Kidney epithelial cell (primary cell): ENCODE measurements around the gene SYTL2. TPM values are rescaled to one million over a fixed set of nuclear protein-coding genes. Genes with fewer than 3 reads are reported as not detected.
A peak's percentile ranks its signal among the peaks of the same experiment; 100 is the strongest.

ENCODE experiments used
- DNase-seq: peaks from one replicate; pipeline ENCODE4 v3.0.0-alpha.2; 2010; ENCODE audit warnings: low read depth
- H3K27me3 ChIP-seq: 2 replicates; pipeline ENCODE4 v1.6.0; 2011; ENCODE audit warnings: low read length; ENCODE audit not compliant: control insufficient read depth, insufficient read depth
- H3K36me3 ChIP-seq: 2 replicates; pipeline ENCODE4 v1.5.1; 2011; ENCODE audit warnings: low read length; ENCODE audit not compliant: control insufficient read depth, insufficient read depth
- H3K4me3 ChIP-seq: 2 replicates; pipeline ENCODE4 v1.5.1; 2011; ENCODE audit warnings: low read depth, mild to moderate bottlenecking, control low read depth, low read length
- total RNA-seq: library from RNA; depleted of rRNA; stranded (reverse); fragments of >200 nt; gene quantifications from 2 replicates; pipeline ENCODE4 v1.2.3, GENCODE V29; 2015
- TF ChIP-seq, protein P1 (sequence below): IDR thresholded peaks from 2 replicates; pipeline ENCODE4 v1.5.1; 2011; ENCODE audit warnings: mild to moderate bottlenecking, moderate library complexity, low read length, control low read depth, inconsistent platforms; ENCODE audit not compliant: insufficient read depth, poor library complexity, severe bottlenecking

The SYTL2 gene
- total RNA-seq, 1 donor from 2014 or later: 7.5 TPM

DNA sequence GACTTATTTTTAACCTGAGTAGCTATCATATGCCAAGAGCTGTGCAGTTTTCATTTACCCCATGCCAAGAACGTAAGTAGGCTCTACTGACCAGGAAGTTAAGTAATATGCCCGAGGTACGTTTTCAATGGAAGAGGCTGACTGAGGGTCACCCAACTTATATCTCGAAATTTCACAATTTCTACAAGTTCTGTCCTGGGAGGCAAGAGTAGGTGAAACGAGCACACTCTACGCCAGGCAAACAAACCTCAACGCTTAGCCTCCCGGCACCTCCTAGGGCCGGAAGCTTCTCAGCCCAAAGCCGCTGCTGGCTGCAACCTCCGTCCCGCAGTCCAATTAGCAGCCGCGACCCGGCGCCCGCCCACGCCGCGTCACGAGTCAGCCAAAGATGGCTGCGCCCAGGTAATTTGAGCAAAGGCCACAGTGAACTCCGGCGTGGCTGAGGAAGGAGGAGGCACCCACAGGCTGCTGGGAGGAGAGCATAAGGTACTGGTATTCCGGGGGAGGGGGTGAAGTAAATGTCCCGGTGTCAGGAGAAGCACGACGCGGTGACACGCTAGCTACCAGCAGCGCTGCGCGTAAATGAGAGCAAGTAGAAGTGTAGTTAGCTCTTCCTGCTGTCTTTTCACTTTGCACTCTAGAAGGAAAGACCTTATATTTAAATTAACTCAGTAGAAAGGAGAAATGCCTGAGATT is 163.2 kb downstream of the SYTL2 start, which contains the start of gene TMEM126A:
Gene TMEM126A (plus strand): TSS at position 364 of the 696 bp plus-strand sequence. CDS start 2,289 bp downstream, outside the sequence.
- no peaks in the 10 kb centered on the region for H3K36me3 ChIP-seq
- DNase-seq: no peak
- H3K4me3 ChIP-seq: peak within 1 kb of the TSS; percentile 77
- H3K27me3 ChIP-seq: no peaks in the 10 kb centered on the region
- TF ChIP-seq, protein P1, sequence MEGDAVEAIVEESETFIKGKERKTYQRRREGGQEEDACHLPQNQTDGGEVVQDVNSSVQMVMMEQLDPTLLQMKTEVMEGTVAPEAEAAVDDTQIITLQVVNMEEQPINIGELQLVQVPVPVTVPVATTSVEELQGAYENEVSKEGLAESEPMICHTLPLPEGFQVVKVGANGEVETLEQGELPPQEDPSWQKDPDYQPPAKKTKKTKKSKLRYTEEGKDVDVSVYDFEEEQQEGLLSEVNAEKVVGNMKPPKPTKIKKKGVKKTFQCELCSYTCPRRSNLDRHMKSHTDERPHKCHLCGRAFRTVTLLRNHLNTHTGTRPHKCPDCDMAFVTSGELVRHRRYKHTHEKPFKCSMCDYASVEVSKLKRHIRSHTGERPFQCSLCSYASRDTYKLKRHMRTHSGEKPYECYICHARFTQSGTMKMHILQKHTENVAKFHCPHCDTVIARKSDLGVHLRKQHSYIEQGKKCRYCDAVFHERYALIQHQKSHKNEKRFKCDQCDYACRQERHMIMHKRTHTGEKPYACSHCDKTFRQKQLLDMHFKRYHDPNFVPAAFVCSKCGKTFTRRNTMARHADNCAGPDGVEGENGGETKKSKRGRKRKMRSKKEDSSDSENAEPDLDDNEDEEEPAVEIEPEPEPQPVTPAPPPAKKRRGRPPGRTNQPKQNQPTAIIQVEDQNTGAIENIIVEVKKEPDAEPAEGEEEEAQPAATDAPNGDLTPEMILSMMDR: no peak

DNA sequence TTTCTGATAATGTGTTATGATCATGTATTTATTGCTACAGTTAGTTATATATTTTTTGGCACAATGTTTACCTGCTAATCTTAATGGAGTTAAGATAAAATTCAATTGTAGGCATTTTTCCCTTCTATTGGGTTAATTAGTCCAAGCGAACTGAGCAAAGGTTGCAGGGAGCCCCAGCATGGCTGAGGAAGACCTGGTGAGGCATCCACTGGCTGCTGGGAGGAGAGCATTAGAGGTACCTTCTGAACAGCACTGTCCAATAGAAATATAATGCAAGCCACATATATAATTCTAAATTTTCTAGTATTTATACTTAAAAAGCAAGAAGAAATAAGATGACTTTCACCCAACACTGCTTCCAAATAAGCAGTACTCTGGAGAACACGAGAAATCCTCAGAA is 163.9 kb downstream of the SYTL2 start:
- no peak for DNase-seq
- no peaks in the 10 kb centered on the region for H3K27me3 ChIP-seq
- no peaks in the 10 kb centered on the region for H3K36me3 ChIP-seq
- peak overlapping the region; percentile 77 for H3K4me3 ChIP-seq
- TF ChIP-seq, protein P1: no peak

Other genes with a start within 250 kb of the SYTL2 start
- 0.75 and 1.8 TPM in 2 replicates for gene DLG2, start 183.8 kb downstream of the SYTL2 start, total RNA-seq
- 53.1 and 71.7 TPM in 2 replicates for gene TMEM126B, start 182.5 kb downstream of the SYTL2 start, total RNA-seq
- 24.8 and 34.8 TPM in 2 replicates for gene TMEM126A, start 163.2 kb downstream of the SYTL2 start, total RNA-seq
- 21.4 and 24.7 TPM in 2 replicates for gene CREBZF, start 146.0 kb downstream of the SYTL2 start, total RNA-seq
- 2.0 and 2.2 TPM in 2 replicates for gene CCDC89, start 124.9 kb downstream of the SYTL2 start, total RNA-seq
- gene CCDC83, start 44.2 kb upstream of the SYTL2 start, total RNA-seq: not detected in 2 replicates